Fibroblast of mammary gland (primary cell): ENCODE data around the gene FOXA3.

Experiments used
- DNase-seq: peaks from one replicate; pipeline ENCODE4 v3.0.0-alpha.2; 2010; ENCODE audit warnings: low read depth
- H3K4me3 ChIP-seq: 2 replicates; pipeline ENCODE4 v1.5.1; 2011; ENCODE audit warnings: low read depth, mild to moderate bottlenecking, low read length, moderate library complexity; ENCODE audit not compliant: control insufficient read depth
- CTCF ChIP-seq: conservative IDR thresholded peaks from 2 replicates; pipeline ENCODE4 v1.5.1; 2011; ENCODE audit warnings: low read depth, low read length, inconsistent platforms; ENCODE audit not compliant: control insufficient read depth, insufficient read depth

FOXA3 gene

DNA sequence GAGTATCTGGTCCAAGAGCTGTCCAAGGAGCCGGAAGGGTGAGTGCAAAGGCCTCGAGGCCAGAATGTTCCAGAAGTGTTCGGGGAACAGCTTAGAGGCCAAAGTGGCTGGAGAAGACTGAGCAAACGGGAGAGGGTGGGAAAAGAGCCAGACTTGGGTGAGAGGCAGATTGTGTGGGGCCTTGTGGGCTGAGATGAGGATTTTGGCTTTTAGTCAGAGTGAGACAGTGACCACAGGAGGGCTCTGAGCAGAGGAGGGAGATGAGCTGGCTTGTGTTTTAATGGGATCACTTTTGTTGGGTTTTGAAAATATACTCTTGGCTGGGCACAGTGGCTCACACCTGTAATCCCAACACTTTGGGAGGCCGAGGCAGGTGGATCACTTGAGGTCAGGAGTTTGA is 44.8 kb downstream of the FOXA3 start:
- TF ChIP-seq CTCF, result peak; percentile 51
- peak; percentile 70 for DNase-seq
- H3K4me3 ChIP-seq, result no peak overlapping the region

DNA sequence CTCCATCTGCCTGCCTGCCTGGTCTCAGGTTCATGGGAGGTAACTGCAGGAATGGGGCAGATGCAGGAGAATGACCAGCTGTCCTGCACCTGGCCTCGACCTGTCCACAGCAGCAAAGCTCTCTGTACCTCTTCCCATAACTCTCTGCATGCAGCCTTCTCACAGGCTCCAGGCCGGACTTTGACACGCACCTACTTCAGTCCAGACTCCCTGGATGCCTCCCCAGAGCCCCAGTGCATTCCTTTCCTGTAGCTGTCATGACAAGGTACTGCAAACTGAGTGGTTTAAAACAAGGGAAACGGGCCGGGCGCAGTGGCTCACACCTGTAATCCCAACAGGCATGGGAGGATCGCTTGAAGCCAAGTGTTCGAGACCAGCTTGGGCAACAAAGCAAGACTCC is 47.2 kb downstream of the FOXA3 start:
- TF ChIP-seq CTCF, result no peak
- H3K4me3 ChIP-seq, result no peak overlapping the region

GRCh38 chr19:45913874-45914830 is 50.0 kb downstream of the FOXA3 start, which contains the start of gene NANOS2:
Gene NANOS2, minus strand, starts transcription at chr19:45914778. Its CDS starts 85 bp downstream, at chr19:45914693.
- DNase-seq, result no peak
- no peak within 1 kb of the TSS for H3K4me3 ChIP-seq
- peak; percentile 3 for TF ChIP-seq CTCF

More for the DNA sequence above, 47.2 kb downstream of the FOXA3 start:
- no peak for DNase-seq

DNA sequence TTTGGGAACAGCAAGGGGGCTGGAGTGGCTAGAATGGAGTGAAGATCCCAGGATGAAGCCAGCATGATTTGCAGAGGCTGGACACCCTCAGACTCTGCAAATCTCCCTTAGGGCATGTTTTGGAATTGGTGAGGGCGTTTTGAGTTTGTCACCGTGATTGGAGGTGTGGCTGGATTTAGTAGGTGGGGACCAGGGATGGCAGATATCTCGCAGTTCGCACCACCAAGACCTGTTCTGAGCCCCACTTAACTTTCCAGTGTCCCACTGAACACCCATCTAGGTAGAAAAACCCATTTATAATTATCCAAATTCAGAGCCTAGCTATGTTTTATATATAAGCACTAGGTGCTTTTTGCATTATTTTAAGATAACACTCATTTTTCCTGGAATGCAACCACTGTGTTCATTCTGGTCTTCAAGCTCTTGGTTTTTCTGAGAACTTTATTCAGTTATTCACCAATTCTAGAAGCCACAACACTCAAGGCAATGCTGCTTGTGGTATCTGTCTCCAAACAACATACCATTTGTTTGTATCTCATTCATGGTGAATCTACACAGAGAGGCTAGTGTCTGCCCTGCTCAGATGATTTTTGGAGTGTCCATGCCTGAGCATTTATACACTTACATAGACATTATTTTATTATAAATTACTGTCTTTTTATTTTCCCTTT is 53.4 kb downstream of the FOXA3 start:
- H3K4me3 ChIP-seq, result no peak overlapping the region

DNA sequence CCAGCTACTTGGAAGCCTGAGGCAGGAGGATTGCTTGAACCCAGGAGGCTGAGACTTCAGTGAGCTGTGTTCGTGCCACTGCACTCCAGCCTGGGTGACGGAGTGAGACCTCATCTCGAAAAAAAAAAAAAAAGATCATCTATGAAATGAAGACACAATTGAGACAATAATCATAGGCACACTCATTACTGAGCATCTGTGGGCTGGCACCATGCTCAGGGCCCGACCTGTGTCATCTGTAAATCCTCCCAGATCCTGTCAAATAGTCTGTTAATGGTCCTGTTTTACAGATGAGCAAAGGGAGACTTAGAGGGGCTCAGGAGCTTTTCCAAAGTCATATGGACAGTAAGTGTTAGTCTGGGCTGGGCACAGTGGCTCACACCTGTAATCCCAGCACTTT is 54.6 kb downstream of the FOXA3 start:
- no peak for DNase-seq
- no peak for TF ChIP-seq CTCF

More for the DNA sequence above, 53.4 kb downstream of the FOXA3 start:
- TF ChIP-seq CTCF, result no peak
- DNase-seq, result no peak

GRCh38 chr19:45919678-45920077 is 55.6 kb downstream of the FOXA3 start:
- H3K4me3 ChIP-seq, result no peak overlapping the region
- no peak for TF ChIP-seq CTCF
- no peak for DNase-seq

More for the DNA sequence above, 54.6 kb downstream of the FOXA3 start:
- no peak overlapping the region for H3K4me3 ChIP-seq
